ENCODE measurements around the gene COMP. TPM values are rescaled to one million over a fixed set of nuclear protein-coding genes. Genes with fewer than 3 reads are reported as not detected.

The COMP gene
- polyA plus RNA-seq, 1 of the 3 experiments (the other 2 are of a cell fraction), result 0.26 TPM

GRCh38 chr19:18751571-18751970, 39.5 kb downstream of the COMP start:
- Histone ChIP-seq H3K4me3 (ENCODE audit: low read depth in 2 of 2, low read length in 1 of 2) (no peak overlapping the region), H3K36me3 (replicated peaks in 1 of 2; ENCODE audit: control insufficient read depth in 1 of 2, insufficient read depth in 2 of 2, low read length in 1 of 2) (peaks cover 0 to 3% of the 10 kb centered on the region in 2 experiments), H3K4me2 (no peak overlapping the region), H3F3A (replicated peaks; ENCODE audit: insufficient read depth) (peaks cover 3% of the 10 kb centered on the region), H3K27ac (ENCODE audit: low read depth in 2 of 2, low read length in 1 of 2) (no peak overlapping the region), H3K9ac (no peak overlapping the region), H3K27me3 (ENCODE audit: insufficient read depth) (no peaks in the 10 kb centered on the region), H4K20me1 (ENCODE audit: insufficient read depth) (no peaks in the 10 kb centered on the region), H3K4me1 (ENCODE audit: control insufficient read depth in 1 of 2, insufficient read depth in 2 of 2, low read depth in 1 of 2, low read length in 1 of 2) (peaks cover 0 to 5% of the 10 kb centered on the region in 2 experiments; a peak in 1 of 4 replicates), H2AFZ (ENCODE audit: low read depth) (no peak overlapping the region), H3K79me2 (ENCODE audit: insufficient read depth) (no peaks in the 10 kb centered on the region), H3K9me2 (no peaks in the 10 kb centered on the region), H3K9me3 (no peaks in the 10 kb centered on the region)
- POLR2A ChIA-PET, result no interaction called here
- no peak for DNase-seq
- no peak for TF ChIP-seq REST (IDR thresholded peaks at IDR 0.05; ENCODE audit: low read depth, low read length)
- TF ChIP-seq USF2 (IDR thresholded peaks at IDR 0.05; ENCODE audit: borderline replicate concordance, low read depth, low read length), result no peak
- no peak for TF ChIP-seq IRF3 (IDR thresholded peaks at IDR 0.05; ENCODE audit: low read depth, low read length)
- no peak for TF ChIP-seq RXRA (IDR thresholded peaks at IDR 0.05; ENCODE audit: borderline replicate concordance, low read depth)
- no peak for TF ChIP-seq YY1 (IDR thresholded peaks at IDR 0.05; ENCODE audit: low read depth)
- TF ChIP-seq NRF1 (IDR thresholded peaks at IDR 0.05; ENCODE audit: low read depth, low read length), result no peak
- TF ChIP-seq EP300 (IDR thresholded peaks at IDR 0.05; ENCODE audit: borderline replicate concordance in 1 of 2, low read depth in 1 of 2, low read length in 1 of 2), result no peak
- TF ChIP-seq TEAD4 (IDR thresholded peaks at IDR 0.05; ENCODE audit: borderline replicate concordance, insufficient read depth), result no peak
- no peak for TF ChIP-seq NFIC (IDR thresholded peaks at IDR 0.05; ENCODE audit: borderline replicate concordance)
- 97% methylated on average over 10 of the region's 10 CpGs for WGBS (ENCODE audit: low lambda C conversion rate)
- CTCF ChIA-PET, result interaction anchor here (0.7 to 2.1 kb wide), 3 partner anchors 18 to 96 kb away, joined by 3 to 5 read pairs (median 3); no protein-coding TSS in a partner anchor

GRCh38 chr19:18750295-18750970, 40.7 kb downstream of the COMP start:
- H3K79me2 ChIP-seq (ENCODE audit: insufficient read depth), result no peaks in the 10 kb centered on the region
- H3K4me2 ChIP-seq, result no peak overlapping the region
- H3K27ac ChIP-seq (ENCODE audit: low read depth in 2 of 2, low read length in 1 of 2), result no peak overlapping the region
- no peak overlapping the region for H3K4me3 ChIP-seq (ENCODE audit: low read depth in 2 of 2, low read length in 1 of 2)
- H3K27me3 ChIP-seq (ENCODE audit: insufficient read depth), result no peaks in the 10 kb centered on the region
- no peaks in the 10 kb centered on the region for H3F3A ChIP-seq (replicated peaks; ENCODE audit: insufficient read depth)
- TF ChIP-seq TEAD4 (IDR thresholded peaks at IDR 0.05; ENCODE audit: borderline replicate concordance, insufficient read depth), result no peak
- no peak for TF ChIP-seq NFIC (IDR thresholded peaks at IDR 0.05; ENCODE audit: borderline replicate concordance)
- no peak for TF ChIP-seq RFX5 (IDR thresholded peaks at IDR 0.05; ENCODE audit: low read length)
- TF ChIP-seq MXI1 (IDR thresholded peaks at IDR 0.05; ENCODE audit: low read depth, low read length), result no peak
- no peak for TF ChIP-seq TCF12 (IDR thresholded peaks at IDR 0.05)
- no peak for TF ChIP-seq TAF1 (IDR thresholded peaks at IDR 0.05; ENCODE audit: borderline replicate concordance, low read depth, low read length)
- no peak for TF ChIP-seq SIN3A (IDR thresholded peaks at IDR 0.05; ENCODE audit: borderline replicate concordance, low read depth, low read length)
- TF ChIP-seq EP300 (IDR thresholded peaks at IDR 0.05; ENCODE audit: borderline replicate concordance in 1 of 2, low read depth in 1 of 2, low read length in 1 of 2), result no peak
- no peak for TF ChIP-seq MAX (IDR thresholded peaks at IDR 0.05; ENCODE audit: low read depth)
- TF ChIP-seq IRF3 (IDR thresholded peaks at IDR 0.05; ENCODE audit: low read depth, low read length), result no peak
- TF ChIP-seq JUND (IDR thresholded peaks at IDR 0.05), result no peak
- peaks cover 0 to 3% of the 10 kb centered on the region in 2 experiments for H3K36me3 ChIP-seq (replicated peaks in 1 of 2; ENCODE audit: control insufficient read depth in 1 of 2, insufficient read depth in 2 of 2, low read length in 1 of 2)
- H3K9me2 ChIP-seq, result no peaks in the 10 kb centered on the region
- POLR2A ChIA-PET, result no interaction called here
- no peak for DNase-seq
- no peaks in the 10 kb centered on the region for H3K9me3 ChIP-seq
- 95% methylated on average over 16 of the region's 19 CpGs for WGBS (ENCODE audit: low lambda C conversion rate)
- H4K20me1 ChIP-seq (ENCODE audit: insufficient read depth), result no peaks in the 10 kb centered on the region
- H3K4me1 ChIP-seq (ENCODE audit: control insufficient read depth in 1 of 2, insufficient read depth in 2 of 2, low read depth in 1 of 2, low read length in 1 of 2), result peaks cover 0 to 16% of the 10 kb centered on the region in 2 experiments; a peak in 1 of 4 replicates
- no peak overlapping the region for H2AFZ ChIP-seq (ENCODE audit: low read depth)
- CTCF ChIA-PET, result interaction anchor here (0.7 kb wide), 1 partner anchor 10 kb away, joined by 3 read pairs; no protein-coding TSS in a partner anchor
- no peak overlapping the region for H3K9ac ChIP-seq

Measured in SK-N-SH (cell line).